ENCODE results near the gene CD82.
A peak's percentile ranks its signal among the peaks of the same experiment; 100 is the strongest.

CD82 gene

DNA sequence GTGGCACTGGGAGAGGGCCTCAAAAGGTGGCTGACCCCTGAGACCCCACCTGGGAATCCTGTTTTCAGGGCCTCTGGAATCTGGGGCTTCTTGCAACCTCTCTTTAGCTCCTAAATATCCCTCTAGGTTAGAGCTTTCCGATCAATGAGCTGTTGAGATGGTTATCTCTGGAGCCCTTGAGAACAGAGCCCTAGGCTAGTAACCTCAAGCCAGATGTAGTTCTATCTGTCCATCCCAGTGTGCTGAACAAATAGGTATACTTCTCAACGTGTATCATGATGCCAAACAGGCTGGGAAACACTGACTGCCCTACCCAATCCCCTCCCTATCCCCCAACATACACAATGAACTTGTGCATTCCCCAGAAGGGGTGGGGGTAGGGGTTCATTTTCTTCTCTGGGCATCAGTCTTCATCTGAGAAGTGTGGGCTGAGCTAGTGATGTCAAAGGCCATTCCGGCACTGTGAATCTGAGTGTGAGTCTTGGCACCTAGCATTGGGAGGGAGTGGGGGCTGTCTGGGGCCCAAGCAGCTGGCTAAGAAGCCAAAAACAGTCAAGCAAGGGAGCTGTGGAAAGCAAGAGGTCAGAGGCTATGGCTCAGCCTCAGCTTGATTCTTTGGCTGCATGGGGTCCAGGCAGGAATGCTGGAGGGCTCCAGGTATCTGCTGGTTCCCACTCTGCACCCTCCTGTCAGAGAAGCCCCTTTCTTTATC is 17.3 kb downstream of the CD82 start:
- Histone ChIP-seq H3K4me1 (ENCODE audit: control insufficient read depth in 1 of 2, insufficient read depth in 1 of 2, low read depth in 1 of 2, low read length in 1 of 2) (peaks cover 19 to 20% of the 10 kb centered on the region in 2 experiments), H3K27ac (peak overlapping the region; percentile 41)

GRCh38 chr11:44583353-44583669 is 17.8 kb downstream of the CD82 start:
- peaks cover 14 to 15% of the 10 kb centered on the region in 2 experiments for H3K4me1 ChIP-seq (ENCODE audit: control insufficient read depth in 1 of 2, insufficient read depth in 1 of 2, low read depth in 1 of 2, low read length in 1 of 2)
- TF ChIP-seq, protein P1, sequence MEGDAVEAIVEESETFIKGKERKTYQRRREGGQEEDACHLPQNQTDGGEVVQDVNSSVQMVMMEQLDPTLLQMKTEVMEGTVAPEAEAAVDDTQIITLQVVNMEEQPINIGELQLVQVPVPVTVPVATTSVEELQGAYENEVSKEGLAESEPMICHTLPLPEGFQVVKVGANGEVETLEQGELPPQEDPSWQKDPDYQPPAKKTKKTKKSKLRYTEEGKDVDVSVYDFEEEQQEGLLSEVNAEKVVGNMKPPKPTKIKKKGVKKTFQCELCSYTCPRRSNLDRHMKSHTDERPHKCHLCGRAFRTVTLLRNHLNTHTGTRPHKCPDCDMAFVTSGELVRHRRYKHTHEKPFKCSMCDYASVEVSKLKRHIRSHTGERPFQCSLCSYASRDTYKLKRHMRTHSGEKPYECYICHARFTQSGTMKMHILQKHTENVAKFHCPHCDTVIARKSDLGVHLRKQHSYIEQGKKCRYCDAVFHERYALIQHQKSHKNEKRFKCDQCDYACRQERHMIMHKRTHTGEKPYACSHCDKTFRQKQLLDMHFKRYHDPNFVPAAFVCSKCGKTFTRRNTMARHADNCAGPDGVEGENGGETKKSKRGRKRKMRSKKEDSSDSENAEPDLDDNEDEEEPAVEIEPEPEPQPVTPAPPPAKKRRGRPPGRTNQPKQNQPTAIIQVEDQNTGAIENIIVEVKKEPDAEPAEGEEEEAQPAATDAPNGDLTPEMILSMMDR (IDR thresholded peaks at IDR 0.05): no peak
- H3K9me3 ChIP-seq: no peaks in the 10 kb centered on the region
- no peaks in the 10 kb centered on the region for H3K27me3 ChIP-seq
- H3K4me3 ChIP-seq (ENCODE audit: low read depth in 1 of 2, low read length in 1 of 2): no peak overlapping the region
- H3K27ac ChIP-seq: peak overlapping the region; percentile 41
- peaks cover 53% of the 10 kb centered on the region for H3K36me3 ChIP-seq

More for the DNA sequence above, 17.3 kb downstream of the CD82 start:
- no peaks in the 10 kb centered on the region for H3K27me3 ChIP-seq
- no peak overlapping the region for H3K4me3 ChIP-seq (ENCODE audit: low read depth in 1 of 2, low read length in 1 of 2)
- peaks cover 48% of the 10 kb centered on the region for H3K36me3 ChIP-seq
- no peaks in the 10 kb centered on the region for H3K9me3 ChIP-seq
- TF ChIP-seq, protein P1 (IDR thresholded peaks at IDR 0.05): no peak

GRCh38 chr11:44585421-44585820 is 20.0 kb downstream of the CD82 start:
- H3K4me1 ChIP-seq (ENCODE audit: control insufficient read depth in 1 of 2, insufficient read depth in 1 of 2, low read depth in 1 of 2, low read length in 1 of 2): peaks cover 0 to 5% of the 10 kb centered on the region in 2 experiments

DNA sequence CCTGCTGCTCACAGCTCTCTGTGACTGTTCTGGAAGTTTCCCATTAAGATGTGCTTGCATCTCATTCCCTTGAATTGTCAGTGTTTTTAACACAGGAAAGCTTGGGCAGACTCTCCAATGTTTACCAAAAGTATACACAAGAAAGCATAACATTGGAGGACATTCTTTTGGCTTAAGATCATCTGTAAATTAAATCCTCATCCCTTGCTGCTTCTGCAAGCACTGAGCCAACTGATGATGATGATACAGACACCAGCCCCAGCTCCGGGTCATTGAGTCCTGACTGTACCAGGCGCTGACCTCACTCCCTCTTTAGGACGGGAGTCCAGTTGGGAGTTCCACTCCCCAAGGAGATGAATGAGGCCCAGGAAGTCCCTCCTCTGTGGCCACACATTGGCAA is 23.8 kb downstream of the CD82 start:
- Histone ChIP-seq H3K27ac (peak overlapping the region; percentile 7), H3K36me3 (peaks cover 53% of the 10 kb centered on the region), H3K4me3 (ENCODE audit: low read depth in 1 of 2, low read length in 1 of 2) (no peak overlapping the region), H3K27me3 (no peaks in the 10 kb centered on the region), H3K4me1 (ENCODE audit: control insufficient read depth in 1 of 2, insufficient read depth in 1 of 2, low read depth in 1 of 2, low read length in 1 of 2) (peaks cover 31 to 41% of the 10 kb centered on the region in 2 experiments), H3K9me3 (no peaks in the 10 kb centered on the region)
- TF ChIP-seq, protein P1 (IDR thresholded peaks at IDR 0.05): no peak

More at GRCh38 chr11:44585421-44585820, 20.0 kb downstream of the CD82 start:
- no peak overlapping the region for H3K4me3 ChIP-seq (ENCODE audit: low read depth in 1 of 2, low read length in 1 of 2)
- peaks cover 70% of the 10 kb centered on the region for H3K36me3 ChIP-seq
- TF ChIP-seq, protein P1 (IDR thresholded peaks at IDR 0.05): no peak
- H3K27me3 ChIP-seq: no peaks in the 10 kb centered on the region
- H3K9me3 ChIP-seq: no peaks in the 10 kb centered on the region
- H3K27ac ChIP-seq: peak overlapping the region; percentile 15

GRCh38 chr11:44590769-44591168 is 25.3 kb downstream of the CD82 start:
- Histone ChIP-seq H3K9me3 (no peaks in the 10 kb centered on the region), H3K36me3 (peaks cover 54% of the 10 kb centered on the region), H3K4me3 (ENCODE audit: low read depth in 1 of 2, low read length in 1 of 2) (peak overlapping the region; percentile 25 to 43), H3K27me3 (no peaks in the 10 kb centered on the region), H3K4me1 (ENCODE audit: control insufficient read depth in 1 of 2, insufficient read depth in 1 of 2, low read depth in 1 of 2, low read length in 1 of 2) (peaks cover 31 to 41% of the 10 kb centered on the region in 2 experiments), H3K27ac (peak overlapping the region; percentile 88)
- TF ChIP-seq, protein P1 (IDR thresholded peaks at IDR 0.05): no peak
